ENCODE data around the gene IGSF23. TPM values are rescaled to one million over a fixed set of nuclear protein-coding genes. Genes with fewer than 3 reads are reported as not detected.
A peak's percentile ranks its signal among the peaks of the same experiment; 100 is the strongest.

Gene IGSF23, protein sequence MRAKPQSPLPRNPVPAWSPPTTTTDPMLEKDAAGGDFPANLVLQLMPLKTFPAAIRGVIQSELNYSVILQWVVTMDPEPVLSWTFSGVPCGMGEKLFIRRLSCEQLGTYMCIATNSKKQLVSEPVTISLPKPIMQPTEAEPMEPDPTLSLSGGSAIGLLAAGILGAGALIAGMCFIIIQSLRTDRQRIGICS
- not detected for total RNA-seq

DNA sequence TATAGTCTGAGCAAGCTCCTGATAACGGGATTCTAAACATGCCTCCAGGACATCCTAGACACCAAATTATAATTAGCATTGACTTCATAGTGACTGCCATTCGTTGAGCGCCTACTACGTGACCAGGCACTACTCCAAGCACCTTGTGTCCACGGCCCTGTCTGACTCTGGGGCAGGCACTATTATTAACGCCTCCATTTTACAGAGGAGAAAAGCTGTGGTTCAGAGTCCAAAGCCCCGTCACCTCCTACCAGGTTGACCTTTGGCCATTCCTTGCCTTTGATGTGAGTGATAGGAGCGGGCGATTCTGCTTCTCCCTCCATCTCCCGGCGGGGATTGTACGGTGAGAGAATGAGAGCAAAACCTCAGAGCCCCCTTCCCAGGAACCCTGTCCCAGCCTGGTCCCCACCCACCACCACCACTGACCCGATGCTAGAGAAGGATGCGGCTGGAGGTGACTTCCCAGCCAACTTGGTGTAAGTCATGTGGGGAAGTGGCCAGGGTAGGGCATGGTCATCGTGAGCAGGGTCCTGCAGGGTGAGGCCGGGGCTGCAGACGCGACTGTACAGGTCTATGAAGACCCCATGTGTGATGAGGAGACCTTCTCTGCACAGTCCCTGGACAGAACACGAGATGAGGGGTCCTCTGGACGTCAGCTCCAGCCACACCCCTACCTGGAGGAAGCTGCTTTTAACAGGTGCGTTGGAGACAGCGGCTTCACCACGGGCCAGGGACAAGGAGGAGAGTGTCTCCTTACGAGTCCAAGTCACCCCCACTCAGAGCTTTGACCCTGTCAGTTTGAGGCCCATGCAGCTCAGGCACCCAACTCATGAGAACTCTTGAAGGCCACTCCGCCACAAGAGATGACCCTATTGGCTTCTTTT lies at the start of gene IGSF23:
Gene IGSF23 (plus strand): TSS at position 269 of the 884 bp plus-strand sequence. CDS start 83 bp downstream, at position 352.
- no peak within 1 kb of the TSS for H3K4me3 ChIP-seq
- intact Hi-C loops (cut with DNase I), result no loop called here
- TF ChIP-seq, protein P1, sequence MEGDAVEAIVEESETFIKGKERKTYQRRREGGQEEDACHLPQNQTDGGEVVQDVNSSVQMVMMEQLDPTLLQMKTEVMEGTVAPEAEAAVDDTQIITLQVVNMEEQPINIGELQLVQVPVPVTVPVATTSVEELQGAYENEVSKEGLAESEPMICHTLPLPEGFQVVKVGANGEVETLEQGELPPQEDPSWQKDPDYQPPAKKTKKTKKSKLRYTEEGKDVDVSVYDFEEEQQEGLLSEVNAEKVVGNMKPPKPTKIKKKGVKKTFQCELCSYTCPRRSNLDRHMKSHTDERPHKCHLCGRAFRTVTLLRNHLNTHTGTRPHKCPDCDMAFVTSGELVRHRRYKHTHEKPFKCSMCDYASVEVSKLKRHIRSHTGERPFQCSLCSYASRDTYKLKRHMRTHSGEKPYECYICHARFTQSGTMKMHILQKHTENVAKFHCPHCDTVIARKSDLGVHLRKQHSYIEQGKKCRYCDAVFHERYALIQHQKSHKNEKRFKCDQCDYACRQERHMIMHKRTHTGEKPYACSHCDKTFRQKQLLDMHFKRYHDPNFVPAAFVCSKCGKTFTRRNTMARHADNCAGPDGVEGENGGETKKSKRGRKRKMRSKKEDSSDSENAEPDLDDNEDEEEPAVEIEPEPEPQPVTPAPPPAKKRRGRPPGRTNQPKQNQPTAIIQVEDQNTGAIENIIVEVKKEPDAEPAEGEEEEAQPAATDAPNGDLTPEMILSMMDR (IDR thresholded peaks at IDR 0.05), result no peak
- no peak for TF ChIP-seq POLR2A (IDR thresholded peaks at IDR 0.05)
- H3K4me1 ChIP-seq, result peaks cover 0 to 3% (median under 1%) of the 10 kb centered on the region in 3 donors
- DNase-seq, result no peak
- WGBS, 2 donors, result 89% methylated on average over 11 to 15 of the region's 25 CpGs
- H3K27ac ChIP-seq, result no peak within 1 kb of the TSS
- H3K36me3 ChIP-seq, result no peaks in the 10 kb centered on the region
- H3K27me3 ChIP-seq, result peaks cover 0 to 36% (median 0%) of the 10 kb centered on the region in 4 donors
- H3K9me3 ChIP-seq, result no peaks in the 10 kb centered on the region

DNA sequence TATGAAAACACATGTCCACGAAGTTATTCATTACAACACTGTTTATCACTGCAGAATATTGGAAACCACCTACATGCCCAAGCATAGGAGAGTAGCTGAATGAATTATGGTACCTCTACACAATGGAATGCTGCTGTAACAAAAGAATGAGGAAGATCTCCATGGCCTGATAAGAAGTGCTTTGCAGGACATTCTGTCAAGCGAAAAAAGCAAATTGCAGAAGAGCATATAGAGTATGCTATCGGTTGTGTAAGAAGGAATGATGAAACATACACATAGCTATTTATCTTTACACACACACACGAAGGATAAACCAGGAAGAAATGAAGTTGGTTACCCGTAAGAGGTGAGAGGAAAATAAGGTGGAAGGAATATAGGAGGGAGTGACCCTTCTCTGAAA lies 46.4 kb upstream of the IGSF23 start:
- Histone ChIP-seq H3K4me3 (no peak overlapping the region), H3K9me3 (no peaks in the 10 kb centered on the region), H3K27me3 (peaks cover 0 to 57% (median 0%) of the 10 kb centered on the region in 4 donors), H3K27ac (no peak overlapping the region), H3K36me3 (no peaks in the 10 kb centered on the region), H3K4me1 (no peaks in the 10 kb centered on the region)
- intact Hi-C loops (cut with DNase I), result no loop called here
- DNase-seq, result no peak
- no peak for TF ChIP-seq POLR2A (IDR thresholded peaks at IDR 0.05)
- TF ChIP-seq, protein P1 (IDR thresholded peaks at IDR 0.05), result no peak
- WGBS, 2 donors, result 39 to 56% methylated on average over 5 of the region's 5 CpGs

DNA sequence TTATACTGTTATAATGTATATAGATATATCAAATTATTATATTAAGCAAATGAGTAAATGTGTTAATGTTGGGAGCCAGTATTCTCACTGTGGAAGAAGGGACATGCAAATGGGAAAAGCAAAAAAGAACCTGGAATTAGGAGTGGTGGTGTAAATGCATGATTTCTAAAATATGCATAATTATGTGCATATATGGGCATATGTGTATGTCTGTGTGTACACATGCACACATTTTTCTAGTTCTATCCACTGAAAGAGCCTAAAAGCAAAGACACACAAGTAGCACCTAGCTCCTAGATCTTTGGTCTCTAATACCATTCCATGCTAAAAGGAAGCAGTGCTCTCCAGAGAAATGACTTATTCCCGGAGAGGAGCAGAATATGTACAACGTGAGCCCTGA lies 45.6 kb upstream of the IGSF23 start:
- H3K27ac ChIP-seq, result no peak overlapping the region
- no peaks in the 10 kb centered on the region for H3K4me1 ChIP-seq
- 64 to 67% methylated on average over 2 of the region's 2 CpGs for WGBS, 2 donors
- DNase-seq, result no peak
- TF ChIP-seq, protein P1 (IDR thresholded peaks at IDR 0.05), result no peak
- peaks cover 0 to 57% (median 0%) of the 10 kb centered on the region in 4 donors for H3K27me3 ChIP-seq
- intact Hi-C loops (cut with DNase I), result no loop called here
- no peaks in the 10 kb centered on the region for H3K9me3 ChIP-seq
- no peak overlapping the region for H3K4me3 ChIP-seq
- no peaks in the 10 kb centered on the region for H3K36me3 ChIP-seq

DNA sequence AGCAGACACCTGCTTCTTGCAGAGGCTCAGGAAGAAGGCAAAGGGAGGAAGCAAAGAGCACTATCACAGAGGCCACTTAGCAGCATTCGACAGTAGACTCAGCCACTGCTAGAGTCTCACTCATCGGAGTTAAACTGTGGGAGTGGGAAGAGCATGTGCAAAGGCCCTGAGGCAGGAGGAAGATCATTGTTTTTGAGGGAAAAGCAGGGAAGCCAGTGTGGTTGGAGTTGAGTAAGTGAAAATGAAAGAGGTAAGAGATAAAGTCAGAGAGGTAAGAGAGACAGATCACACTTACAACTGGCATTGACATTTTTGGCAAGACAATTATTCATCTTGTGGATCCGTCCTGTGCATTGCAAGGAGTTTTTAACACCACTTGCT lies 42.8 kb upstream of the IGSF23 start:
- no peaks in the 10 kb centered on the region for H3K4me1 ChIP-seq
- H3K9me3 ChIP-seq, result no peaks in the 10 kb centered on the region
- no peak for DNase-seq
- H3K27me3 ChIP-seq, result peaks cover 0 to 48% (median 0%) of the 10 kb centered on the region in 4 donors
- TF ChIP-seq POLR2A (IDR thresholded peaks at IDR 0.05), result no peak
- intact Hi-C loops (cut with DNase I), result loop anchor here (10.0 kb wide), 1 partner anchor 254 kb away; no protein-coding TSS in a partner anchor
- H3K27ac ChIP-seq, result no peak overlapping the region
- H3K4me3 ChIP-seq, result no peak overlapping the region
- 37 to 56% methylated on average over 3 of the region's 3 CpGs for WGBS, 2 donors
- no peaks in the 10 kb centered on the region for H3K36me3 ChIP-seq

DNA sequence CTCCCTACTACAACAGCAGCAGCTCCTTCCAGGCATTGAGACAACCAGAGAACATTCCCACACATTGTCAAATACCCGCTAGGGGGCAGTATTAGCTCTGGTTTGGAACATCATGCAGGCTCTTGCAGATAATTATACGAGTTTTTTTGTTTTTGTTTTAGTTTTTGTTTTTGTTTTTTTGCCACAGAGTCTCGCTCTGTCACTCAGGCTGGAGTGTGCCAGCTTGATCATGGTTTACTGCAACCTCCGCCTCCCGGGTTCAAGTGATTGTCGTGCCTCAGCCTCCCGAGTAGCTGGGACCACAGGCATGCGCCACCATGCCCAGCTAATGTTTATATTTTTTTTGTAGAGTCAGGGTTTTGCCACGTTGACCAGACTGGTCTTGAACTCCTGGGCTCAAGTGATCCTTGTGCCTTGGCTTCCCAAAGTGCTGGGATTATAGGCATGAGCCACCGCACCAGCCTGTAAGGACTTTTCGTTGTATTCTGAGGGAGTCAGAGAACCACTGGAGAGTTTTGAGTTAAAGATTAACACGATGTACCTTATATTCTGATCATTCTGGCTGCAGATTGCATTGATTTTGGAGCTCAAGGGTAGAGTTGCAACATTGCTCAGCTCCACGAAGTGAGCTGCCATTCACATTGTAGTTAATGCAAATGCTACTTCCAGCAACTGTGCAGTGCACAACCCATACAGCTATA lies 42.2 kb upstream of the IGSF23 start:
- Histone ChIP-seq H3K9me3 (no peaks in the 10 kb centered on the region), H3K27ac (no peak overlapping the region), H3K4me1 (no peaks in the 10 kb centered on the region), H3K36me3 (no peaks in the 10 kb centered on the region), H3K4me3 (no peak overlapping the region), H3K27me3 (peaks cover 0 to 42% (median 0%) of the 10 kb centered on the region in 4 donors)
- TF ChIP-seq, protein P1 (IDR thresholded peaks at IDR 0.05), result peak in 5 of 6 experiments; percentile 54 to 71 (median 60)
- no peak for TF ChIP-seq POLR2A (IDR thresholded peaks at IDR 0.05)
- WGBS, 2 donors, result 37 to 43% methylated on average over 11 to 12 of the region's 13 CpGs
- no peak for DNase-seq
- intact Hi-C loops (cut with DNase I), result loop anchor here (10.0 kb wide), 1 partner anchor 254 kb away; no protein-coding TSS in a partner anchor
